GM23248 (cell line): Measurements from ENCODE around the gene SNAP25. TPM values are rescaled to one million over a fixed set of nuclear protein-coding genes. Genes with fewer than 3 reads are reported as not detected.

Experiments
- DNase-seq: peaks from one replicate; pipeline ENCODE4 v3.0.0-alpha.2; 2015
- H2AFZ ChIP-seq: fragments of 200-600 bp; sonication (generic); 2 replicates; pipeline ENCODE4 v1.6.1; 2016; ENCODE audit warnings: antibody characterized with exemption
- H3F3A ChIP-seq: fragments of 200-600 bp; sonication (generic); 2 replicates; pipeline ENCODE4 v1.6.1; 2016; ENCODE audit warnings: mild to moderate bottlenecking, antibody characterized with exemption, mixed run types; ENCODE audit not compliant: insufficient read depth
- H3K27ac ChIP-seq: fragments of 200-600 bp; sonication (generic); 2 replicates; pipeline ENCODE4 v1.5.1; 2016; ENCODE audit warnings: mild to moderate bottlenecking
- H3K27me3 ChIP-seq: fragments of 200-600 bp; sonication (generic); replicated peaks from 2 replicates; pipeline ENCODE4 v1.6.1; 2016; ENCODE audit warnings: mild to moderate bottlenecking; ENCODE audit not compliant: insufficient read depth
- H3K36me3 ChIP-seq: fragments of 200-600 bp; sonication (generic); 2 replicates; pipeline ENCODE4 v1.6.1; 2016; ENCODE audit warnings: low read depth, mild to moderate bottlenecking
- H3K4me1 ChIP-seq: fragments of 200-600 bp; sonication (generic); 2 replicates; pipeline ENCODE4 v1.6.1; 2016; ENCODE audit warnings: mild to moderate bottlenecking; ENCODE audit not compliant: insufficient read depth
- H3K4me2 ChIP-seq: fragments of 200-600 bp; sonication (generic); one replicate; pipeline ENCODE4 v1.6.1; 2016; ENCODE audit warnings: mild to moderate bottlenecking; ENCODE audit not compliant: unreplicated experiment
- H3K4me3 ChIP-seq: fragments of 200-600 bp; sonication (generic); 2 replicates; pipeline ENCODE4 v1.5.1; 2016; ENCODE audit warnings: mild to moderate bottlenecking
- H3K79me2 ChIP-seq: fragments of 200-600 bp; sonication (generic); 2 replicates; pipeline ENCODE4 v1.6.1; 2016; ENCODE audit warnings: mild to moderate bottlenecking; ENCODE audit not compliant: insufficient read depth
- H3K9ac ChIP-seq: fragments of 200-600 bp; sonication (generic); 2 replicates; pipeline ENCODE4 v1.6.1; 2016; ENCODE audit warnings: mild to moderate bottlenecking
- H3K9me2 ChIP-seq: fragments of 200-600 bp; sonication (generic); 2 replicates; pipeline ENCODE4 v1.6.1; 2016; ENCODE audit warnings: mixed run types, mild to moderate bottlenecking, moderate library complexity; ENCODE audit not compliant: insufficient read depth
- H3K9me3 ChIP-seq: fragments of 200-600 bp; sonication (generic); one replicate; pipeline ENCODE4 v1.6.1; 2017; ENCODE audit warnings: low read depth
- H4K20me1 ChIP-seq: fragments of 200-600 bp; sonication (generic); 2 replicates; pipeline ENCODE4 v1.6.0; 2016; ENCODE audit not compliant: insufficient read depth
- EZH2 ChIP-seq: fragments of 200-600 bp; sonication (generic); IDR thresholded peaks from 2 replicates; pipeline ENCODE4 v1.6.1; 2018; ENCODE audit warnings: antibody characterized with exemption, mild to moderate bottlenecking; ENCODE audit not compliant: insufficient read depth, poor library complexity, severe bottlenecking
- EZH2phosphoT487 ChIP-seq: fragments of 200-600 bp; sonication (generic); IDR thresholded peaks from 2 replicates; pipeline ENCODE4 v1.6.1; 2018; ENCODE audit warnings: antibody characterized with exemption, moderate library complexity, mild to moderate bottlenecking, low read depth; ENCODE audit not compliant: insufficient read depth
- WGBS, 2 experiments: methylation state at CpG; one replicate each; pipeline ENCODE4 v1.1.6; 2015 to 2017; ENCODE audit warnings: low lambda C conversion rate in 2 of 2, low coverage in 1 of 2; ENCODE audit errors: missing lambda C conversion rate in 2 of 2; 5-methylcytosine and 5-hydroxymethylcytosine counted together
- in situ Hi-C: fragments of 300-500 bp; cut with MboI; formaldehyde crosslinking; loops from 2 replicates; pipeline ENCODE4 v1.15.0; 2020
- polyA plus RNA-seq: library from polyadenylated mRNA; unstranded; fragments of >200 nt; fragmentation: Nextera tagmentation; extraction: Ambion mirVana; gene quantifications from 2 replicates; pipeline ENCODE4 v1.2.1, GENCODE V29; 2016
- total RNA-seq: library from RNA; depleted of rRNA; stranded (reverse); fragments of >200 nt; shearing (Covaris generic); gene quantifications from 2 replicates; pipeline ENCODE4 v1.2.3, GENCODE V29; 2014

The SNAP25 gene
- total and polyA plus RNA-seq, 2 experiments from 2014 or later, result 0.09 TPM; not detected in 1

- Histone ChIP-seq H3K4me3 (no peak overlapping the region), H3K27ac (no peak overlapping the region), H3K9ac (no peak overlapping the region), H4K20me1 (no peaks in the 10 kb centered on the region), H3K79me2 (no peaks in the 10 kb centered on the region), H3K4me1 (peaks cover 5% of the 10 kb centered on the region; the same call in 1 of the 2 replicates), H2AFZ (no peak overlapping the region), H3K9me2 (no peaks in the 10 kb centered on the region), H3K9me3 (no peaks in the 10 kb centered on the region), H3K36me3 (no peaks in the 10 kb centered on the region), H3K27me3 (peaks cover 46% of the 10 kb centered on the region), H3F3A (no peaks in the 10 kb centered on the region), H3K4me2 (no peak overlapping the region)
- 34 to 38% methylated on average over 6 of the region's 6 CpGs for WGBS, 2 experiments
- TF ChIP-seq EZH2 (no peak), EZH2phosphoT487 (no peak)
- peak; percentile 61 for DNase-seq
- in situ Hi-C loops, result no loop called here
Measured at GRCh38 chr20:10322073-10323012, 103.7 kb downstream of the SNAP25 start.

GRCh38 chr20:10323729-10324128 lies 105.1 kb downstream of the SNAP25 start:
- H3K4me2 ChIP-seq, result no peak overlapping the region
- no peak overlapping the region for H2AFZ ChIP-seq
- peaks cover 5% of the 10 kb centered on the region; the same call in 1 of the 2 replicates for H3K4me1 ChIP-seq
- no peaks in the 10 kb centered on the region for H4K20me1 ChIP-seq
- no peaks in the 10 kb centered on the region for H3K79me2 ChIP-seq
- no peaks in the 10 kb centered on the region for H3K36me3 ChIP-seq
- H3K9ac ChIP-seq, result no peak overlapping the region
- no peak overlapping the region for H3K4me3 ChIP-seq
- no peak for DNase-seq
- peaks cover 42% of the 10 kb centered on the region for H3K27me3 ChIP-seq
- 74 to 78% methylated on average over 4 of the region's 4 CpGs for WGBS, 2 experiments
- TF ChIP-seq EZH2phosphoT487 (no peak), EZH2 (no peak)
- in situ Hi-C loops, result no loop called here
- H3K27ac ChIP-seq, result no peak overlapping the region
- H3F3A ChIP-seq, result no peaks in the 10 kb centered on the region
- H3K9me3 ChIP-seq, result no peaks in the 10 kb centered on the region
- no peaks in the 10 kb centered on the region for H3K9me2 ChIP-seq

GRCh38 chr20:10324198-10324847 lies 105.7 kb downstream of the SNAP25 start:
- DNase-seq, result no peak
- no peaks in the 10 kb centered on the region for H3K36me3 ChIP-seq
- no peak overlapping the region for H2AFZ ChIP-seq
- H3K4me2 ChIP-seq, result no peak overlapping the region
- no peak overlapping the region for H3K27ac ChIP-seq
- H3K79me2 ChIP-seq, result no peaks in the 10 kb centered on the region
- 56 to 58% methylated on average over 8 of the region's 8 CpGs for WGBS, 2 experiments
- peaks cover 41% of the 10 kb centered on the region for H3K27me3 ChIP-seq
- in situ Hi-C loops, result no loop called here
- H3K9me3 ChIP-seq, result no peaks in the 10 kb centered on the region
- H3K9me2 ChIP-seq, result no peaks in the 10 kb centered on the region
- H4K20me1 ChIP-seq, result no peaks in the 10 kb centered on the region
- no peak for TF ChIP-seq EZH2
- TF ChIP-seq EZH2phosphoT487, result no peak
- peaks cover 5% of the 10 kb centered on the region; the same call in 1 of the 2 replicates for H3K4me1 ChIP-seq
- no peak overlapping the region for H3K9ac ChIP-seq
- H3K4me3 ChIP-seq, result no peak overlapping the region
- H3F3A ChIP-seq, result no peaks in the 10 kb centered on the region

GRCh38 chr20:10328897-10329255 lies 110.2 kb downstream of the SNAP25 start:
- Histone ChIP-seq H3K9me2 (no peaks in the 10 kb centered on the region), H3K79me2 (no peaks in the 10 kb centered on the region), H3K4me1 (no peaks in the 10 kb centered on the region), H3K36me3 (no peaks in the 10 kb centered on the region), H2AFZ (no peak overlapping the region), H3K9me3 (no peaks in the 10 kb centered on the region), H4K20me1 (no peaks in the 10 kb centered on the region), H3K27me3 (peaks cover 43% of the 10 kb centered on the region), H3F3A (no peaks in the 10 kb centered on the region), H3K27ac (no peak overlapping the region), H3K4me3 (no peak overlapping the region), H3K4me2 (no peak overlapping the region), H3K9ac (no peak overlapping the region)
- in situ Hi-C loops, result no loop called here
- DNase-seq, result no peak
- 86 to 89% methylated on average over 4 of the region's 4 CpGs for WGBS, 2 experiments
- TF ChIP-seq EZH2 (no peak), EZH2phosphoT487 (no peak)
